HG03565 (cell line): ENCODE results near the gene SENP2.
"Not testable (repeated sequence)": the region's sequence is repeated elsewhere in the genome, so short reads cannot be mapped to it uniquely, and the experiment has no call there.

Experiments
- ATAC-seq: cut with Tn5 transposase; IDR thresholded peaks from one replicate; pipeline ENCODE4 v1.9.1; 2021; ENCODE audit warnings: mild to moderate bottlenecking, moderate library complexity; ENCODE audit not compliant: unreplicated experiment

The SENP2 gene

DNA sequence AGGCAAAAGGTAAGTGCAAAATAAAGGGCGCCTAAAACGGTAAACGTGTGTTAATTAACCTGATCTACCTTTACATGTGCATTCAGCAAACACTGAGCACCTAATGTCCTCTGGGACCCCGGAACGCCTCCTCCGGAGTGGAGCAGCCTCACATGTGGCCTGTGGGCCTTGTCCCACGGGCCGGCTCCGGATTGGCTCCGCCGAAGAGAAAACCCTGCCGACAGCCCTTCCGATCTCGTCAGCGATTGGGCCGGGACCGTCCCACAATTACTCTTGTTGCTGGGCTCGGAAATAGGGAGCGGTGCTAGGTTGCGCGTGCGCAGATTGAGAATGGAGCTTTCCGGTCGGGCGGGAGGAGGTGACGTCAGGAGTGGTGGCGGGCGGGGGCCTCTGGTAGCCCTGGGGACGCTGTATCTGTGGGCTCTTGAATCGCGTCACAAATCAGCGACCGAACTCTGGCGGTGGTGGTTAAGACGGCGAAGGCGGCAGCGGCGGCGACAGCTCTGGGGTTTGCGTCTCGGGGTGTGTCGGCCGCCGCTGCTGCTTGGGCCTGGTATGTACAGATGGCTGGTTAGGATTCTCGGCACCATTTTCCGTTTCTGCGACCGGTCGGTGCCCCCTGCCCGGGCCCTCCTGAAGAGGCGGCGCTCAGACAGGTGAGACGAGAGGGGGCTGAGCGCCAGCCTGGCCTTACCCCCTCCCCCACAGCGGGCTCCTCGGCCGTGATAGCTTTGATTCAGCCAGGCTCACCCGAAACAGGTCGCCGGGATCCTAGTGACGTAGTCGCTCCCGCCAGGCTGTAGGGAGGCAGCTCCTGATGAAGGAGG, at the start of gene SENP2:
TSS of gene SENP2 (plus strand) at position 437 of the 827 bp plus-strand sequence. CDS start at position 556, 119 bp downstream.
- ATAC-seq, result peak; percentile 90

DNA sequence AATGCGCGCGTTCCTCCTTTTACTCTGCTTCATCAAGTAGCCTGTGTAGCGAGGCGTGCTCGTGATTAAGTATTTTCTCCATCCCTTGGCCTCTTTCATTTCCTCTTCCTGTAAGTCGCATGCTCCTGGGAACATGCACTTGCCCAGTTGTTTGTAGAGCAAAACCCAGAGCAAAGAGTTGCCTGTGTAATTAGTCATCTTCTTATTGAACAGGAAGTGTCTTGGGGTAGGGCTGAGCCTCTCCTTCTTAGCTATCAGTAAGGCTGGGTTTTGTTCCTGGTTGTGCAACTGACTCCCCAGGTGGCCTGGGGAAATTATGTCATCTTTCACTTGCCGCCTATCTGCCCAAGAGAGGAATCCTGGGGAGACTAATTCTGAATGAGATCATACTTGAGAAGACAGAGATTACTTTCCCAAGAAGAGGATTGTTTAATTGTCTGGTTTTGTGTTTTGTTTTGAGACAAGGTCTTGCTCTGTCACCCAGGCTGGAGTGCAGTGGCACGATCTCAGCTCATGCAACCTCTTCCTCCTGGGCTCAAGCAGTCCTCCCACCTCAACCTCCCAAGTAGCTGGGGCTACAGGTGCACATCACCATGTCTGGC, 48.6 kb upstream of the SENP2 start:
- ATAC-seq, result peak; percentile 97

DNA sequence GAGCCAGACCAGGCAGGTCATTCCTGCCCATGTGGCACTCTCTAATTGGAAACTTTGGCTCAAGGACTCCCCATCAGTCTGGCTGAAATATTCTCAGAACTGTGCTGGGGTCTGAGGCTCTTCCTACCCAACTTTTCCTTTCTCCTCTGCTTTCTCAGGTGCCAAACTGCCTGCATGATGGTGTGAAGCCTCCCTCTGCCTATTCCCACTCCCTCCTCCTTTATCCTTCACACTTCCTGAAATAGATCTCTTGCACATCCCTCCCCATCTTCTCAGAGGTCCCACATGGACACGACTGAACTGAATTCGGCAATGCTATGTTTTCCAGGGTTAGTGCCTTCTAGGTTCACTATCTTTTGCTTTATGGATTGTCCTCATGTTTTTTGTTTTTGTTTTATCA, 46.2 kb upstream of the SENP2 start:
- no peak for ATAC-seq

DNA sequence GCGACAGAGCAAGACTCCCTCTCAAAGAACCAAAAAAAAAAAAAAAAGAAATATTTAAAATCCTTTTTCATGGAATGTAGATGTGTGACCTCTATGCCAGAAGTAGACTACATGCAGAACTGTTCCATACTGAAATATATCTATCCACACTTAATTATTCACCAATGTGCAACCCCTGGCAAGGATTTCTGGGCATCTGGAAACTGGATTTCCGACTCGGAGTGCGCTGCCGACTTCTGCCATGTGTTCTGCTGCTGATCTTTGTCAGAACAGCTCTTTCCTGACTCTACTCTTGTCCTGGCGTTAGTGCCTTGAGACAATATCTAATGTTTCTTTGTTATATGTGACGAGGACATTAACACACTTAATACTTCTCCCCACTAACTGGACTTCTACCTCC, 45.4 kb upstream of the SENP2 start:
- no peak for ATAC-seq

DNA sequence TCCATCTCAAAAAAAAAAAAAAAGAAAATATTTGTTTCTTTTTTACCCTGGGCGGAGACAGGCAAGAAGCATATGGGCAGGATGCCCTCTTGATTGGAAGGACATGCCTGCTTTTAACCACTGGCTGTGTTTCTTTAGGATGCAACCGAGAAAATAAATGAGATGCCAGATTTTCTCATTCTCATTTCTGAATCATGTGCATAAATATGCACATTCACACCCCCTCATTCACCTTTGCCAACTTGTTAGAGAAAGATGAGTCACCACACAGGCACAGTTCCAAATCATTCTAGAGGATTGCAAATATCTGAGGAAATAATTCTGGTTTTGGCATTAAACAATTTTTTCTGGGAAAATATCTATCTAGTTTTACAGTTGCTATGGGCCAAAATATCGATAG, 37.0 kb upstream of the SENP2 start:
- no peak for ATAC-seq

DNA sequence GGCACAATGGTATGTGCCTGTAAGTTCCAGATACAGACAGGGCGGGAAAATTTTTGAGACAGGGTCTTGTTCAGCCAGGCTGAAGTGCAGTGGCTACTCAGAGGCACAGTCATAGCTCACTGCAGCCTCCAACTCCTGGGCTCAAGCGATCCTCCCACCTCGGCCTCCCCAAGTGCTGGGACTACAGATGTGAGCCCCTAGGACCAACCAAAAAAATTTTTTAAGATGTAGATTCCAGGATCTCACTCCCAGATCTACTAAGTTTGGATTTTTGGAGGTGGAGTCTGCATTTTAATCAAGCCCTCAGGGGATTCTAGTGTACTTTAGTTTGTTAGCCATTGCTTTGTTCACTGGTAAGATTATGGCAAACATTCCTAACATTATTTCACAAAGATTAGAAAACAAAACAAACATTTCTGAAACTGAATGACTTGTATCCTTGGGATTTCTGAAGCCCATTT, 36.4 kb upstream of the SENP2 start:
- no peak for ATAC-seq

DNA sequence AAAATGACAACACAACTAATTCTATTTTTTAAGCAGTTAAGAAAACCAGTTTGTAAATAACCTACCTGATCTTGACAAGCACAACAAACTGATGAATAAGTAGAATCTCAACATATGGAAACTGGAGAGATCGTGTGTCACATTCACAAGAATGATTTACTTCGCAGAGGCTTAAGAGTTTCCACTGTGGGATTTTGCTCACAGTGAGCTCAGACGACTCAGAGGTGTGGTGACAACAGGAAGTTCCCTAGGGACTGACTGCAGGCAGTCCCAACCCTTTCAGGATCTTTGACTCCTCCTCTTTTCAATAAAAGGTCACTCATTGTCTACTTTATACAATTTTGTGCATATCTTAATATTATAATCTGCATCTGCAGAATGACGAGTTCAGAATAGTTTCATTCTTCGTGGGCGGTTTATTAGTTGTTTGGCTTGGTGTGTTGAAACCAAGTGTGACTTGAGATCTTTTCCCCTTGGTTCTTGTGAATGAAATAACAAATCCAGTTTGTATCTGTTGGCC, 33.7 kb upstream of the SENP2 start, which contains the start of gene LIPH:
TSS of gene LIPH (minus strand) at position 231 of the 520 bp plus-strand sequence. CDS start at position 114, 117 bp downstream.
- no peak for ATAC-seq

DNA sequence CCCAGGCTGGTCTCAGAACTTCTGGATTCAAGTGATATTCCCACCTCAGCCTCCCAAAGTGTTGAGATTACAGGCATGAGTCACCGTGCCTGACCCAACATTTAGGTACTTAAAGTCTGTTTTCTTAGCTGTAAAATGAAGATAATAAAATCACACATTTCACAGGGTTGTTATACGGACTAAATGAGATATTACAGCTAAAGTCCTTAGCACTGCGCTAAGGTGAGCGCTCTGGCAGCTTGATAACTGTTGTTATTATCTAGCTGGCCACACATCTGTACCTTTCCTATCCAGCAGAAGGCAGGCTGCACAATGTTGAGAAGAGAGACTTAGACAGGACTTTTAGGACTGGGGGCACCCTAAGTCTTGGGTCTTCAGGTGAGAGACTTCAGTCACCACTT, 31.0 kb upstream of the SENP2 start:
- no peak for ATAC-seq

DNA sequence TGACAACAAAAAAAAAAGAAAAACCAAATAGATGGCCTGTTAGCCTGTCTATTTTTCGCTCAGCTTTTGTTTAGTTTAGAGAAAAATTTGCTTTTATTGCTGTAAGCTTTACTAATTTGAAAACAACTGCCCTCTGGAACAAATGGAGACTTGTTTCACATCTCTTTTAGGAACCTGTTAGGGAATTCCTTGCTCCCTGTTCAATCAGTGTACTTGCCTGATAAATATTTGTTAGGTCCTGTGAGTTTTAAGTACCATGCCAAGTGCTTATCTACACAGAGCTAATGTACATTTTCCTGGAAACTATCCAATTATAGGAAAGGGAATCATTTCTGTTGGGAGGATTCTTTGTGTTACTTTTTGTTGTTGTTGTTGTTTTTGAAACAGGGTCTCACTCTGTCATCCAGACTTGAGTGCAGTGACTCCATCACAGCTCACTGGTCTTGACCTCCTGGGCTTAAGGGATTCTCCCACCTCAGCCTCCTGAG, 30.2 kb upstream of the SENP2 start:
- no peak for ATAC-seq

DNA sequence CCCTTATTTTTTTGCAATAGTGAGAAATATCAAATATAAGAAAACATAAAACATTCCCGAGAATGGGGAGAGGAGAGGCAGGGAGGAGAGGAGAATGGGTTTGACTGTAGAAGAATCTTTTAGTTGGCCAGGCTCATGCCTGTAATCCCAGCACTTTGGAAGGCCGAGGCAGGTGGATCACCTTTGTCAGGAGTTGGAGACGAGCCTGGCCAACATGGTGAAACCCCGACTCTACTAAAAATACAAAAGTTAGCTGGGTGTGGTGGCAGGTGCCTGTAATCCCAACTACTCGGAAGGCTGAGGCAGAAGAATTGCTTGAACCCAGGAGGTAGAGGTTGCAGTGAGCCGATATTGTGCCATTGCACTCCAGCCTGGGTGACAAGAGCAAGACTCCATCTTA, 29.5 kb upstream of the SENP2 start:
- ATAC-seq, result not testable (repeated sequence)

DNA sequence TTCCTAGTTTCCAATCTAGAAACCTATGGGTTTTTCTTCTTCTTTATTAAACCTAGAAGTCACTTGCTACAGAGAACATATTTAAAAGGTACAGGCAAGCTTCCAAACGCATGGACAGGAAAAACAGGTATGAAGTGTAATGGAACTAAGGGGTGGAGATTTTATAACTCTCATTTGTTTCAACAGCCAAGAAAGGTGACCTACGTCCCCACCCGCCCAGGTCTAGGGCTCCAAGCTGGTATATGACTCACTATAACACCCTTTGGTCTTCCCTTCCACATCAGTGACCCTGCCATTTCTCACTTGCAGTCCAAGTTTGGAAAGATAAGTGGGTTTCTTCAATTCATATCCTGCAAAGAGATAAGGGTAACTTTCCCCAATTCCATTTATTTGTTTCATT, 27.7 kb upstream of the SENP2 start:
- no peak for ATAC-seq

DNA sequence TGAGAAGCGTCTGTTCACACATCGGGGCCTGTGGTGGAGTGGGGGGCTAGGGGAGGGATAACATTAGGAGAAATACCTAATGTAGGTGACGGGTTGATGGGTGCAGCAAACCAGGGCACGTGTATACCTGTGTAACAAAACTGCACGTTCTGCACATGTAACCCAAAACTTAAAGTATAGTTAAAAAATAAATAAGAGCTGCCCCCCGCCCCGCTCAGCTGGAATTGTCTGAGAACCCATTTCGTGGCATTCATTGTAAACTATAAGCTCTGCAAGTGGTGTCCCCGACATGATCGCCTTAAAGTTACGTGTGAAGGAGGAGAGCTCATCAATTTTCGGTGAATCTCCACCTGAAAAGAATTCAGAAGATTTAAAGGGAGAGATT, 26.4 kb upstream of the SENP2 start:
- ATAC-seq, result no peak

DNA sequence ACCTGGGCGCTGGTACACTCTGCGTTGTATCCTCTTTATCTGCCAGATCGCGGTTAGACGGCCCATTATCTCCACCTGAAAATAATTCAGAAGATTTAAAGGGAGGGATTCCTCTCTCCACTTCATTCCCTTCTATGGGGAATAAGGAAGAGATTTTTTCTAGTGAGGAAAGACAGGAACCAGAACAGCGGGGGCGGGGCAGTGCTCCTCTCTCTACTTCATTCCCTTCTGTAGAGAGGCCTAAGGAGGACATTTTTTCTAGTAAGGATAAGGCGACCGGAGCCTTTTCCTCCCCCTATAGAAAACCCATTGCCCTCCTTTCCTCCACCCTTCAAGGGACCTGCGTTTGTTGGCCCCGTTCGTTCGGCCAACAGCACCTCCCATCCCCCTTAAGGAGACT, 25.4 kb upstream of the SENP2 start:
- ATAC-seq, result no peak

DNA sequence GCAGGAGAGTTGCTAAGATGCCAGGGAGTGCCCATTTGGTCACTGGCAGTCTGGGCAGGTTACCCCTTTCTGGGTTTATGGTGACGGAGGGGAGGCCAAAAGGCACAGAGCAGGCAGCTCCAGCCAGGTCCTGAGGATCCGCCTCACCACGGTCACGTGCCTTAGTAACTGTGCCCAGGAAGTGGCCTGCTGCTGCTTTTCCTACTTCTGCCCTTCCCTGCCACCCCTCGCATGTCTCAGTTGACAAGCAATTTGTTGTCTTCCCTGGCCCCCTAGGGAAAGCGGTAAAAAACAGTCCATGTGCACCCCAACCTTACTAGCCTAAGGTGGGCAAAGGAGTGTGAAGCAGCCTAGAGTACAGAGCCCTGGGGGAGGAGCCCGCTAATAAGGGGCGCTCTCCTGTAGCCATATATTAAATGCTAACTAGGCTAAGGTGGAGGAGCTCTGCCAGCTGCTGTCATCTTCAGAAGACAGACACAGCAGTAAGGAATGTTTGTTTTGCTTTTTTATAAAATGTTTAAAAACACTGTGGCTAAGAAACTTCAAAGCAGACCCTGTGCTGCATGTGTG, 24.6 kb upstream of the SENP2 start:
- no peak for ATAC-seq

DNA sequence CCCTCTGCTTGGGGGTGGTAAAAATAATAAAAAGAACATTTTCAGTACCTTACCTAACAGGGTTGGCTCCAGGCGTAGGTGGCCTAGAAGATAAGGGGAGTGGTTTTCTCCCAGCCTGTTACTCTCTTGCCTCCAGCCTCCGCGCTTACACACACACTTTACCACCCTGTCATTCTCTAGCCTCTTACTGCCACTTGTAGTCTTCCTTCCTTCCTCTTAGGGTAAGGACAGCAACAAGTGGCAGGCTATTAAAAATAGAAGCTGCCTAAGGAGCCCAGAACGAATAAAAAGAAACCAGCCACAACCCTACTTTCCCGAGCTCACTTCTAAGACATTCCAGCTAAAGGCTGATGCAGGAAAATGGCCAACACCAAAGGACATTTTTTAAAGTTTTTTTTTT, 24.1 kb upstream of the SENP2 start:
- ATAC-seq, result no peak

DNA sequence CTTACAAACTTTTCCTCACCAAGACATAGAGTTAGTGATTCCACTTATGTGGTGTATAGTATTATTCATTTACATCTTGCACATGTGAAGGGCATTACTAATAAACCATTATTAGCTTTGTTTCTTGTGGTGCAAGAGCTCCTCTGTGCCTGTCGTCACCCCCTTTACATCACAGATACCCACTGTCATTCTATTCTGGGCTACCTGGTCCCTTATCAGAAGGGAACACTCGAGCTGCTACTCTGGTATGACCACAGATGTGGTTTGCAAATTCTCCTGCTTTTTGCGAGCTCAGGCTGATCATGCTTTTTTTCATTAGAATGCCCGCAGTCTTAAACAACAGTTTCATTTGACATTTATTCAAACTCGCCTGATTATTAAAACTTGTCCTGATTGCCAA, 13.9 kb upstream of the SENP2 start:
- ATAC-seq, result no peak

DNA sequence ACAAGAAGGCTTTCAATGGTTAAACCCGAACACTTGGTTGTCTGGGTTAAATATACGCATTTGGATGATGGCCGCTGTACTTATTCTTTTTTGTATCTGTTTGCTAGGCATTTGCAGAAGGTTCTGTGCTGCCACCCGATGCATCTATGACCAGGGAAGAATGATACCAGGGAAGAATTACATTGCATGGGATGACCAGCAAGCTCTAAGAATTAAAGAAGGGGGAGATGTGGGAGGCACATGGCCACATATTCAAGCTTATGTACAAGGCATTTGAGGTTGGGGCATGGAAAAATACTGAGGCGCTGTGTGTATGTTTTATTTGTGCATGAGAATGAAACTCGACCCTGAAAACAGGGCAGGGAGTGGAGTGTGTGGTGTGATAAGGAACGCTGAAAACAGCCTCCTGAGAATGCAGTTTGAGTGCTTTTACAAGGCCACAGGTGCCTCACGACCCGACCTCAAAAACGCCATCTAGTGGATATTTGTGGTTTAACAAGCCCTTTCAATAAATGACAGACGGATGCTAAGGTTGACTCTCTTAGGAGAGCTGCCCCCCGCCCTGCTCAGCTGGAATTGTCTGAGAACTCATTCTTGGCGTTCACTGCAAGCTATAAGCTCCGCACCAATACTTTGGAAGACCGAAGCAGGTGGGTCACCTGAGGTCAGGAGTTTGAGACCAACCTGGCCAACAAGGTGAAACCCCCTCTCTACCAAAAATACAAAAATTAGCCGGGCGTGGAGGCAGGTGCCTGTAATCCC, 10.8 kb upstream of the SENP2 start:
- ATAC-seq, result peak; percentile 40

DNA sequence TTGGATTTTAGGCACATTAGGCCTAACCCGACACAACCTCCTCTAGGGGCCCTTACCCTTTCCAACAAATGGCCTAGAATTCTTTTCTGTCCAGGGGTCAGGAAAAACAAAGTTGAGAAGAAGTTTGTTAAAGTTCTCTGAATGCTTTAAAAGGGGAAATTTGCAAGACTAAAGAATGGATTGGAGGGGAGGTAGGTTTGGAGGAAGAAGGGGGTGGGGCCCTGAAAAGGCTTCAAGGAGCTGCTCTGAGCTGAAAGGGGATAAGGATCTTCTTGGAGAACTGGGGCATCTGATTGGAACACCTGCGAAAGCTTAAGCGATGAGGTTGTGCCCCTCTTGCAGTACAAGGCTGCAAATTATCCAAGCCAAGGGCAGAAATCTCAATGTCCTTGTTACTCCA, 3.9 kb upstream of the SENP2 start:
- no peak for ATAC-seq

DNA sequence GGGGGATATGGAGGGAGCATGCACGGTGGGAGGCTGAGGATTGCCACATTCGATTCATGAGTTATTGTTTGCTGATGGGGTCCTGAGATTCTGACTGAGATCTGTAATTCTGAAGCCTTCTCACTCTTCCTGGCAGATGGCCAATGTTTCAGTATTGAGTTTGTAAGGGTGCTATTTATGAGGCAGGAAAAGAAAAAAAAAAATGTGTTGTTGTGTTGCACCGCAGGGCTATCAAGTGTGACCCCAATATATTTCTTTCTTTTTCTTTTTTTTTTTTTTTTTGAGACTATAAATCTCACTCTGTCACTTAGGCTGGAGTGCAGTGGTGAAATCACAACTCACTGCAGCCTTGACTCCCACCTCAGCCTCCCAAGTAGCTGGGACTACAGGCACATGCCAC, 3.2 kb upstream of the SENP2 start:
- ATAC-seq, result no peak

DNA sequence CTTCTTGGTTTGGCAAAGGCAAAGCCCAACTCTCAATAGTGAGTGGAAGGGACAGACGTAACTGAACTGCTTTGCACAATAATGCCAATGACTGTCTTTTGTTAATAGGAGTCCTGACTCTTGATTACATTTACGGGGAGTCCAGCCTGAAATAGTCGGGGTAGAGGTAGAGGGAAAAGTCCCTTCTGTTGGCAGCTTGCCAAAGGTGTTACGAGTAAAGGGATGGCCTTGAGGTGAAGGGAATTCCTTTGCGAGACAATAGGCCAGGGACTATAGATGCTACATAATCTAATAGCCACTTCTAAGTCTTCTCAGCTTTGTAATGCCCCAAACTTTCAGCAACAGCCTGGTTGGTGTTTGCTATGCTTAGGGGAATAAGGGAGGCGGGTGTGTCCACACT, 2.2 kb upstream of the SENP2 start:
- ATAC-seq, result no peak

DNA sequence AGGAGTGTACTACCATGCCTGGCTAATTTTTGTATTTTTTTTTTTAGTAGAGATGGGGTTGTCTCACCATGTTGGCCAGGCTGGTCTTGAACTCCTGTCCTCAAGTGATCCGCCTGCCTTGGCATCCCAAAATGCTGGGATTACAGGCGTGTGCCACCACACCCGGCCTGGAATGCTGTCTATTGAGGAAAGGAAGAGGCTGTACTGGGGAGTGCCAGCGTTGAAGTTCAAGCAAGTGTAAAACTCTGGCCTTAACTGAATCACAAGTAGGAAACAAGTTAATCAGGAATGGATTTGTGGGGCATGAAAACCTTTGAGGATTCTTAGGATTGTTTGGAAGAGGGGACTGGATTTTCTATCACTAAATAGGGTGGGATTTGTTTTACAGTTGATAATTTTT, 1.4 kb upstream of the SENP2 start:
- no peak for ATAC-seq
